Suprapubic skin (tissue), 3 donors: ENCODE data around the gene FXYD4.

Experiments
- CTCF ChIP-seq, 2 donors: fragments of 200-600 bp in 1 of 2; fragments of 450-650 bp in 1 of 2; sonication (generic) in 1 of 2; IDR thresholded peaks; one replicate each; pipeline ENCODE4 v1.5.1; 2016 to 2019; ENCODE audit warnings: antibody characterized with exemption in 2 of 2, mild to moderate bottlenecking in 1 of 2, moderate library complexity in 1 of 2
- EP300 ChIP-seq: sonication (generic); formaldehyde crosslinking; IDR thresholded peaks from one replicate; pipeline ENCODE4 v1.6.1; 2017; ENCODE audit warnings: antibody characterized with exemption
- POLR2A ChIP-seq, 2 donors: fragments of 450-650 bp; IDR thresholded peaks; one replicate each; pipeline ENCODE4 v1.6.1; 2017; ENCODE audit warnings: antibody characterized with exemption in 2 of 2, mild to moderate bottlenecking in 2 of 2, moderate library complexity in 2 of 2

- TF ChIP-seq CTCF (IDR thresholded peaks at IDR 0.05) (no peak), EP300 (no peak), POLR2A (IDR thresholded peaks at IDR 0.05) (peak in 1 of 2 donors; percentile 86)
These were observed 25.6 kb downstream of the FXYD4 start for GRCh38 chr10:43396928-43397624.
